OCI-LY7 (cell line): ENCODE measurements around the gene EGFL7. TPM values are rescaled to one million over a fixed set of nuclear protein-coding genes. Genes with fewer than 3 reads are reported as not detected.

ENCODE experiments used
- BruUV-seq: library from RNA; stranded (reverse); fragments of 400-500 nt; replicated peaks from 2 replicates; lab custom pipeline; 2021; lab: Mats Ljungman, UMichigan
- CTCF ChIA-PET: fragments of 300-600 bp; sonication (Branson Sonifier 250); formaldehyde crosslinking; loops from one replicate; lab custom pipeline; 2022; ENCODE audit warnings: antibody characterized with exemption; ENCODE audit not compliant: unreplicated experiment; lab: Charles Lee
- POLR2A ChIA-PET: fragments of 300-600 bp; sonication (Branson Sonifier 250); formaldehyde crosslinking; loops from one replicate; lab custom pipeline; 2022; ENCODE audit warnings: antibody characterized with exemption; lab: Charles Lee
- DNase-seq: peaks from one replicate; pipeline ENCODE4 v3.0.0-alpha.2; 2015; ENCODE audit warnings: low spot score
- H2AFZ ChIP-seq: fragments of 200-600 bp; sonication (generic), shearing (Covaris generic); 2 replicates; pipeline ENCODE4 v1.6.1; 2014; ENCODE audit warnings: mild to moderate bottlenecking, antibody characterized with exemption, low read length, moderate library complexity
- H3K27ac ChIP-seq: fragments of 200-600 bp; sonication (generic); 2 replicates; pipeline ENCODE4 v1.5.1; 2014; ENCODE audit warnings: mixed run types, low read depth, mild to moderate bottlenecking, moderate library complexity, low read length, inconsistent platforms; ENCODE audit not compliant: poor library complexity, severe bottlenecking
- H3K36me3 ChIP-seq: fragments of 200-600 bp; sonication (generic); 2 replicates; pipeline ENCODE4 v1.6.1; 2014; ENCODE audit warnings: mild to moderate bottlenecking, antibody characterized with exemption, low read length, moderate library complexity, mixed read lengths; ENCODE audit not compliant: insufficient read depth
- H3K4me1 ChIP-seq: fragments of 200-600 bp; sonication (generic); 2 replicates; pipeline ENCODE4 v1.5.1; 2014; ENCODE audit warnings: mild to moderate bottlenecking, low read length; ENCODE audit not compliant: insufficient read depth, poor library complexity, severe bottlenecking
- H3K4me2 ChIP-seq: fragments of 200-600 bp; sonication (generic); 2 replicates; pipeline ENCODE4 v1.6.1; 2014; ENCODE audit warnings: mild to moderate bottlenecking, low read length
- H3K4me3 ChIP-seq: fragments of 200-600 bp; sonication (generic); 2 replicates; pipeline ENCODE4 v1.5.1; 2014; ENCODE audit warnings: mild to moderate bottlenecking, low read depth, low read length; ENCODE audit not compliant: poor library complexity, severe bottlenecking
- H3K79me2 ChIP-seq: fragments of 200-600 bp; sonication (generic); 2 replicates; pipeline ENCODE4 v1.6.1; 2016; ENCODE audit warnings: low read depth, mild to moderate bottlenecking, low read length, moderate library complexity, mixed read lengths; ENCODE audit not compliant: insufficient read depth
- H3K9me2 ChIP-seq: fragments of 200-600 bp; sonication (generic); 2 replicates; pipeline ENCODE4 v1.6.1; 2016; ENCODE audit warnings: mild to moderate bottlenecking, low read length, mixed read lengths; ENCODE audit not compliant: insufficient read depth
- H3K9me3 ChIP-seq: fragments of 200-600 bp; sonication (generic); 2 replicates; pipeline ENCODE4 v1.6.1; 2014; ENCODE audit warnings: mild to moderate bottlenecking, mixed run types, low read length, mixed read lengths
- H4K20me1 ChIP-seq: fragments of 200-600 bp; sonication (generic); 2 replicates; pipeline ENCODE4 v1.6.1; 2014; ENCODE audit warnings: mild to moderate bottlenecking, antibody characterized with exemption, low read length, moderate library complexity, mixed read lengths; ENCODE audit not compliant: insufficient read depth
- EZH2phosphoT487 ChIP-seq: fragments of 200-600 bp; sonication (generic); IDR thresholded peaks from 2 replicates; pipeline ENCODE4 v1.6.1; 2018; ENCODE audit warnings: low read depth, borderline replicate concordance, mild to moderate bottlenecking, mixed run types, antibody characterized with exemption, low read length, moderate library complexity, mixed read lengths
- intact Hi-C: fragments of 100-400 bp; cut with micrococcal nuclease; formaldehyde crosslinking; loops from one replicate; pipeline ENCODE4 v1.10.0; 2022; ENCODE audit not compliant: unreplicated experiment
- total RNA-seq, 2 experiments: library from RNA; depleted of rRNA in 1 of 2; stranded (reverse); fragments of >200 nt in 1 of 2; shearing (Covaris generic) in 1 of 2; gene quantifications; 2 replicates each; pipeline ENCODE4 v1.2.3, GENCODE V29; 2014 to 2022
- TF ChIP-seq, protein P1 (sequence below): fragments of 200-600 bp; sonication (generic); conservative IDR thresholded peaks from 2 replicates; pipeline ENCODE4 v1.5.1; 2014; ENCODE audit warnings: mild to moderate bottlenecking, antibody characterized with exemption, low read length, moderate library complexity, mixed read lengths

Gene EGFL7
- total RNA-seq, 2 experiments from 2014 or later: not detected

DNA sequence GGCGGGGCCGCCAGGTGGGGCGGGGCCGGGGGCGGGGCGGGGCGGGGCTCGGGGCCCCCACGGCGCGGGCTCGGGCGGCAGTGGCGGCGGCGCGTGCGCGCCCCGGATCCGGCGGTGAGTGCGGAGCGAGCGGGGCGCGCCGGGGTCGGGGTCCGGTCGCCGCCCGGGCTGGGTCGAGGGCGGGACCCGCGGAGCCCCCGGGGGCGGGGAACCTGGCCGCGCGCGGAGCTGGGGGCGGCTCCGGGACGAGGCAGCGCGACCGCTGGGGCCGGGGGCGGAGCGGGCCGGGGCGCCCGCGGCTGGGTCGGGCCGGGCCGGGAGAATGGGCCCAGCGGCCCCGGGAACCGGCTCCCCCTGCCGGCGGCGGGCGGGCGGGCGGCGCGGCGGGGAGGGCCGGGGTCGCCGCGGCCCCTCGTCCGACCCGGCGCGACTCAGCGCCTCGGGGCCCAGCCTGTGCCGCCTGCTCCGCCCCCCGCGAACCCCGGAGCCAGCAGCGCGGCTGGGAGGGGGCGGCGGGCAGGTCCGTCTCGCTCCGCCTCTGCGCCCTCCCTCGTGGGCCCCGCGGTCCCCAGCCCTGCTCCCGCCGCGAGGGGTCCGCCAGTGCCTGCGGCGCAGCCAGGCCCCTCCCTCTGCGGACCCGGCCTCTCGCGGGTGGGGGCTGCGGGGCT is 3.1 kb downstream of the EGFL7 start:
- Histone ChIP-seq H3K9me2 (no peaks in the 10 kb centered on the region), H3K4me2 (no peak overlapping the region), H3K27ac (no peak overlapping the region), H3K9me3 (no peaks in the 10 kb centered on the region), H3K79me2 (no peaks in the 10 kb centered on the region), H2AFZ (no peak overlapping the region), H3K4me3 (no peak overlapping the region), H4K20me1 (no peaks in the 10 kb centered on the region), H3K36me3 (no peaks in the 10 kb centered on the region), H3K4me1 (peaks cover 4% of the 10 kb centered on the region)
- ChIA-PET POLR2A (no interaction called here), CTCF (no interaction called here)
- no peak for TF ChIP-seq EZH2phosphoT487
- TF ChIP-seq, protein P1, sequence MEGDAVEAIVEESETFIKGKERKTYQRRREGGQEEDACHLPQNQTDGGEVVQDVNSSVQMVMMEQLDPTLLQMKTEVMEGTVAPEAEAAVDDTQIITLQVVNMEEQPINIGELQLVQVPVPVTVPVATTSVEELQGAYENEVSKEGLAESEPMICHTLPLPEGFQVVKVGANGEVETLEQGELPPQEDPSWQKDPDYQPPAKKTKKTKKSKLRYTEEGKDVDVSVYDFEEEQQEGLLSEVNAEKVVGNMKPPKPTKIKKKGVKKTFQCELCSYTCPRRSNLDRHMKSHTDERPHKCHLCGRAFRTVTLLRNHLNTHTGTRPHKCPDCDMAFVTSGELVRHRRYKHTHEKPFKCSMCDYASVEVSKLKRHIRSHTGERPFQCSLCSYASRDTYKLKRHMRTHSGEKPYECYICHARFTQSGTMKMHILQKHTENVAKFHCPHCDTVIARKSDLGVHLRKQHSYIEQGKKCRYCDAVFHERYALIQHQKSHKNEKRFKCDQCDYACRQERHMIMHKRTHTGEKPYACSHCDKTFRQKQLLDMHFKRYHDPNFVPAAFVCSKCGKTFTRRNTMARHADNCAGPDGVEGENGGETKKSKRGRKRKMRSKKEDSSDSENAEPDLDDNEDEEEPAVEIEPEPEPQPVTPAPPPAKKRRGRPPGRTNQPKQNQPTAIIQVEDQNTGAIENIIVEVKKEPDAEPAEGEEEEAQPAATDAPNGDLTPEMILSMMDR: no peak
- DNase-seq: no peak
- BruUV-seq: no TSS peak
- intact Hi-C loops: no loop called here

GRCh38 chr9:136666372-136667213 is 3.9 kb downstream of the EGFL7 start:
- CTCF ChIA-PET: no interaction called here

More at GRCh38 chr9:136666372-136667213, 3.9 kb downstream of the EGFL7 start:
- DNase-seq: no peak
- H4K20me1 ChIP-seq: no peaks in the 10 kb centered on the region
- H3K36me3 ChIP-seq: no peaks in the 10 kb centered on the region
- H2AFZ ChIP-seq: no peak overlapping the region
- intact Hi-C loops: no loop called here
- H3K4me1 ChIP-seq: peaks cover 4% of the 10 kb centered on the region
- H3K27ac ChIP-seq: no peak overlapping the region
- TF ChIP-seq EZH2phosphoT487: no peak
- TF ChIP-seq, protein P1: no peak
- POLR2A ChIA-PET: no interaction called here
- H3K9me2 ChIP-seq: no peaks in the 10 kb centered on the region
- H3K79me2 ChIP-seq: no peaks in the 10 kb centered on the region
- H3K9me3 ChIP-seq: no peaks in the 10 kb centered on the region
- H3K4me2 ChIP-seq: no peak overlapping the region
- no TSS peak for BruUV-seq
- H3K4me3 ChIP-seq: no peak overlapping the region
